Activated CD4-positive, alpha-beta memory T cell treated with anti-CD3 and anti-CD28 coated beads, Interleukin-2, amount 10 ng/mL, durations not matched to agents 7 days and 5 days (primary cell): ENCODE results near the gene OLFML1. TPM values are rescaled to one million over a fixed set of nuclear protein-coding genes. Genes with fewer than 3 reads are reported as not detected.

Experiments used
- CTCF ChIA-PET: fragments of 350-600 bp; sonication (Branson Sonifier 250); formaldehyde crosslinking; loops from one replicate; lab custom pipeline; 2021; ENCODE audit warnings: antibody characterized with exemption, inconsistent platforms; lab: Charles Lee
- POLR2A ChIA-PET: fragments of 350-600 bp; sonication (Branson Sonifier 250); formaldehyde crosslinking; loops from one replicate; lab custom pipeline; 2021; ENCODE audit warnings: antibody characterized with exemption; lab: Charles Lee
- DNase-seq: peaks from one replicate; pipeline ENCODE4 v3.0.0-alpha.2; 2020
- H3K27ac Mint-ChIP-seq: one replicate; pipeline ENCODE4 v1.8.0; 2021; ENCODE audit warnings: mild to moderate bottlenecking, mixed read lengths
- H3K27me3 Mint-ChIP-seq: one replicate; pipeline ENCODE4 v1.8.0; 2021; ENCODE audit warnings: mixed read lengths
- H3K36me3 Mint-ChIP-seq: one replicate; pipeline ENCODE4 v1.8.0; 2021; ENCODE audit warnings: low read depth, mixed read lengths
- H3K4me1 Mint-ChIP-seq: one replicate; pipeline ENCODE4 v1.8.0; 2021; ENCODE audit warnings: mixed read lengths
- H3K4me3 Mint-ChIP-seq: one replicate; pipeline ENCODE4 v1.8.0; 2021; ENCODE audit warnings: mild to moderate bottlenecking, mixed read lengths
- H3K9me3 Mint-ChIP-seq: one replicate; pipeline ENCODE4 v1.8.0; 2021; ENCODE audit warnings: mixed read lengths
- total RNA-seq, 2 experiments: library from RNA; stranded (reverse); gene quantifications; one replicate each; pipeline ENCODE4 v1.2.3, GENCODE V29; 2021

OLFML1 gene
- total RNA-seq, 2 experiments from 2014 or later, result not detected

GRCh38 chr11:7528514-7529049 lies 43.3 kb downstream of the OLFML1 start:
- CTCF ChIA-PET, result interaction anchor here (0.8 kb wide), 1 partner anchor 10 kb away, joined by 3 read pairs; no protein-coding TSS in a partner anchor
- Mint-ChIP-seq H3K27me3 (peaks cover 4% of the 10 kb centered on the region), H3K36me3 (peaks cover 24% of the 10 kb centered on the region), H3K4me1 (peaks cover 67% of the 10 kb centered on the region), H3K9me3 (no peaks in the 10 kb centered on the region), H3K4me3 (no peak overlapping the region), H3K27ac (no peak overlapping the region)
- POLR2A ChIA-PET, result no interaction called here
- no peak for DNase-seq

GRCh38 chr11:7530013-7530640 lies 44.8 kb downstream of the OLFML1 start:
- Mint-ChIP-seq H3K4me3 (no peak overlapping the region), H3K27ac (no peak overlapping the region), H3K9me3 (no peaks in the 10 kb centered on the region), H3K36me3 (peaks cover 19% of the 10 kb centered on the region), H3K4me1 (peaks cover 67% of the 10 kb centered on the region), H3K27me3 (peaks cover 4% of the 10 kb centered on the region)
- CTCF ChIA-PET, result interaction anchor here (1.0 to 1.6 kb wide), 4 partner anchors 8 to 17 kb away, joined by 4 to 9 read pairs (median 5); partner anchors contain the start of gene PPFIBP2
- POLR2A ChIA-PET, result no interaction called here
- no peak for DNase-seq

GRCh38 chr11:7531011-7531410 lies 45.7 kb downstream of the OLFML1 start:
- no peak overlapping the region for H3K4me3 Mint-ChIP-seq
- ChIA-PET CTCF (interaction anchor here (1.0 to 1.6 kb wide), 4 partner anchors 8 to 18 kb away, joined by 4 to 9 read pairs (median 5); partner anchors contain the start of gene PPFIBP2), POLR2A (no interaction called here)
- H3K4me1 Mint-ChIP-seq, result peaks cover 65% of the 10 kb centered on the region
- H3K27ac Mint-ChIP-seq, result no peak overlapping the region
- H3K9me3 Mint-ChIP-seq, result no peaks in the 10 kb centered on the region
- DNase-seq, result no peak
- peaks cover 6% of the 10 kb centered on the region for H3K27me3 Mint-ChIP-seq
- H3K36me3 Mint-ChIP-seq, result peaks cover 16% of the 10 kb centered on the region

GRCh38 chr11:7532405-7533145 lies 47.3 kb downstream of the OLFML1 start:
- no peak overlapping the region for H3K4me3 Mint-ChIP-seq
- H3K36me3 Mint-ChIP-seq, result peaks cover 16% of the 10 kb centered on the region
- H3K4me1 Mint-ChIP-seq, result peaks cover 66% of the 10 kb centered on the region
- ChIA-PET CTCF (interaction anchor here (1.5 kb wide), 1 partner anchor 18 kb away, joined by 4 read pairs; no protein-coding TSS in a partner anchor), POLR2A (no interaction called here)
- no peak overlapping the region for H3K27ac Mint-ChIP-seq
- peaks cover 15% of the 10 kb centered on the region for H3K27me3 Mint-ChIP-seq
- no peaks in the 10 kb centered on the region for H3K9me3 Mint-ChIP-seq
- DNase-seq, result no peak

- H3K36me3 Mint-ChIP-seq, result peaks cover 15% of the 10 kb centered on the region
- peaks cover 66% of the 10 kb centered on the region for H3K4me1 Mint-ChIP-seq
- no peak overlapping the region for H3K4me3 Mint-ChIP-seq
- no peak overlapping the region for H3K27ac Mint-ChIP-seq
- no peak for DNase-seq
- ChIA-PET POLR2A (interaction anchor here (1.1 to 1.5 kb wide), 3 partner anchors 10 to 20 kb away, joined by 3 to 7 read pairs (median 3); partner anchors contain the start of gene PPFIBP2), CTCF (interaction anchor here (0.6 to 1.5 kb wide), 2 partner anchors 11 to 19 kb away, joined by 4 read pairs; no protein-coding TSS in a partner anchor)
- H3K27me3 Mint-ChIP-seq, result peaks cover 17% of the 10 kb centered on the region
- no peaks in the 10 kb centered on the region for H3K9me3 Mint-ChIP-seq
These were observed 48.1 kb downstream of the OLFML1 start for GRCh38 chr11:7533199-7534041.

- Mint-ChIP-seq H3K27ac (no peak overlapping the region), H3K4me1 (peaks cover 66% of the 10 kb centered on the region), H3K4me3 (no peak overlapping the region), H3K36me3 (peaks cover 10% of the 10 kb centered on the region), H3K27me3 (peaks cover 17% of the 10 kb centered on the region), H3K9me3 (no peaks in the 10 kb centered on the region)
- ChIA-PET CTCF (interaction anchor here (0.6 kb wide), 1 partner anchor 11 kb away, joined by 4 read pairs; no protein-coding TSS in a partner anchor), POLR2A (interaction anchor here (1.1 to 1.5 kb wide), 3 partner anchors 10 to 20 kb away, joined by 3 to 7 read pairs (median 3); partner anchors contain the start of gene PPFIBP2)
- no peak for DNase-seq
These were observed 48.7 kb downstream of the OLFML1 start for GRCh38 chr11:7534042-7534378.

GRCh38 chr11:7536100-7536499 lies 50.8 kb downstream of the OLFML1 start:
- peaks cover 20% of the 10 kb centered on the region for H3K27me3 Mint-ChIP-seq
- H3K27ac Mint-ChIP-seq, result no peak overlapping the region
- DNase-seq, result no peak
- H3K9me3 Mint-ChIP-seq, result no peaks in the 10 kb centered on the region
- H3K4me1 Mint-ChIP-seq, result peaks cover 71% of the 10 kb centered on the region
- H3K4me3 Mint-ChIP-seq, result no peak overlapping the region
- peaks cover 10% of the 10 kb centered on the region for H3K36me3 Mint-ChIP-seq
- CTCF ChIA-PET, result interaction anchor here (1.5 kb wide), 1 partner anchor 23 kb away, joined by 6 read pairs; the partner anchor contains the start of gene PPFIBP2
- POLR2A ChIA-PET, result no interaction called here

GRCh38 chr11:7537265-7537664 lies 52.0 kb downstream of the OLFML1 start:
- POLR2A ChIA-PET, result interaction anchor here (1.2 to 1.4 kb wide), 3 partner anchors 16 to 26 kb away, joined by 5 to 7 read pairs (median 6); partner anchors contain the start of gene PPFIBP2
- Mint-ChIP-seq H3K4me3 (no peak overlapping the region), H3K4me1 (peaks cover 73% of the 10 kb centered on the region), H3K27ac (no peak overlapping the region), H3K9me3 (no peaks in the 10 kb centered on the region), H3K36me3 (peaks cover 7% of the 10 kb centered on the region), H3K27me3 (peaks cover 20% of the 10 kb centered on the region)
- CTCF ChIA-PET, result interaction anchor here (0.5 to 5.5 kb wide), 7 partner anchors 16 to 387 kb away, joined by 3 to 39 read pairs (median 6); partner anchors contain the start of gene PPFIBP2
- DNase-seq, result no peak

GRCh38 chr11:7538031-7538430 lies 52.7 kb downstream of the OLFML1 start:
- Mint-ChIP-seq H3K27ac (peak overlapping the region; percentile 75), H3K27me3 (peaks cover 20% of the 10 kb centered on the region), H3K9me3 (no peaks in the 10 kb centered on the region), H3K36me3 (peaks cover 7% of the 10 kb centered on the region), H3K4me1 (peaks cover 77% of the 10 kb centered on the region), H3K4me3 (peak overlapping the region; percentile 63)
- POLR2A ChIA-PET, result interaction anchor here (1.2 to 1.5 kb wide), 4 partner anchors 10 to 26 kb away, joined by 3 to 7 read pairs (median 6); partner anchors contain the start of gene PPFIBP2
- peak; percentile 66 for DNase-seq
- CTCF ChIA-PET, result interaction anchor here (1.2 to 5.5 kb wide), 9 partner anchors 8 to 119 kb away, joined by 3 to 39 read pairs (median 6); partner anchors contain the start of gene PPFIBP2

- ChIA-PET POLR2A (interaction anchor here (1.3 to 1.5 kb wide), 3 partner anchors 9 to 27 kb away, joined by 3 to 7 read pairs (median 5); partner anchors contain the start of gene PPFIBP2), CTCF (interaction anchor here (1.2 to 5.5 kb wide), 9 partner anchors 8 to 118 kb away, joined by 3 to 39 read pairs (median 6); partner anchors contain the start of gene PPFIBP2)
- DNase-seq, result no peak
- Mint-ChIP-seq H3K36me3 (peaks cover 5% of the 10 kb centered on the region), H3K27me3 (peaks cover 17% of the 10 kb centered on the region), H3K9me3 (no peaks in the 10 kb centered on the region), H3K27ac (peak overlapping the region; percentile 75), H3K4me3 (peak overlapping the region; percentile 63), H3K4me1 (peaks cover 78% of the 10 kb centered on the region)
These were observed 53.5 kb downstream of the OLFML1 start for GRCh38 chr11:7538466-7539454.
